Activated naive CD8-positive, alpha-beta T cell treated with anti-CD3 and anti-CD28 coated beads, Interleukin-2, amount 10 ng/mL, durations not matched to agents 7 days and 5 days (primary cell): Measurements from ENCODE around the gene MTMR3. TPM values are rescaled to one million over a fixed set of nuclear protein-coding genes. Genes with fewer than 3 reads are reported as not detected.

ENCODE experiments used
- ATAC-seq: fragments of 150-1000 bp; cut with Tn5 transposase; one replicate; pipeline ENCODE4 v1.10.0; 2021; ENCODE audit warnings: low read depth, moderate library complexity
- POLR2A ChIA-PET: fragments of 350-600 bp; sonication (Branson Sonifier 250); formaldehyde crosslinking; loops from one replicate; lab custom pipeline; 2021; ENCODE audit warnings: antibody characterized with exemption; lab: Charles Lee
- DNase-seq: peaks from one replicate; pipeline ENCODE4 v3.0.0; 2021
- H3K27ac Mint-ChIP-seq: one replicate; pipeline ENCODE4 v1.8.0; 2022; ENCODE audit warnings: mild to moderate bottlenecking, mixed read lengths
- H3K27me3 Mint-ChIP-seq: one replicate; pipeline ENCODE4 v1.8.0; 2022; ENCODE audit warnings: mild to moderate bottlenecking, moderate library complexity, mixed read lengths
- H3K36me3 Mint-ChIP-seq: one replicate; pipeline ENCODE4 v1.8.0; 2021; ENCODE audit warnings: mild to moderate bottlenecking, mixed read lengths
- H3K4me1 Mint-ChIP-seq: one replicate; pipeline ENCODE4 v1.8.0; 2021; ENCODE audit warnings: mixed read lengths
- H3K4me3 Mint-ChIP-seq: one replicate; pipeline ENCODE4 v1.8.0; 2022; ENCODE audit warnings: mild to moderate bottlenecking, moderate library complexity, mixed read lengths
- H3K9me3 Mint-ChIP-seq: one replicate; pipeline ENCODE4 v1.8.0; 2021; ENCODE audit warnings: mixed read lengths
- total RNA-seq, 2 experiments: library from RNA; stranded (reverse); gene quantifications; one replicate each; pipeline ENCODE4 v1.2.3, GENCODE V29; 2021

The MTMR3 gene
- total RNA-seq, 2 experiments from 2014 or later = 33.9 to 40.8 TPM

GRCh38 chr22:30009478-30009877 lies 126.5 kb downstream of the MTMR3 start:
- Mint-ChIP-seq H3K4me3 (no peak overlapping the region), H3K36me3 (peaks cover 5% of the 10 kb centered on the region), H3K9me3 (no peaks in the 10 kb centered on the region), H3K27me3 (no peaks in the 10 kb centered on the region), H3K27ac (no peak overlapping the region), H3K4me1 (peaks cover 9% of the 10 kb centered on the region)
- ATAC-seq (no peak), DNase-seq (no peak)
- POLR2A ChIA-PET = no interaction called here

DNA sequence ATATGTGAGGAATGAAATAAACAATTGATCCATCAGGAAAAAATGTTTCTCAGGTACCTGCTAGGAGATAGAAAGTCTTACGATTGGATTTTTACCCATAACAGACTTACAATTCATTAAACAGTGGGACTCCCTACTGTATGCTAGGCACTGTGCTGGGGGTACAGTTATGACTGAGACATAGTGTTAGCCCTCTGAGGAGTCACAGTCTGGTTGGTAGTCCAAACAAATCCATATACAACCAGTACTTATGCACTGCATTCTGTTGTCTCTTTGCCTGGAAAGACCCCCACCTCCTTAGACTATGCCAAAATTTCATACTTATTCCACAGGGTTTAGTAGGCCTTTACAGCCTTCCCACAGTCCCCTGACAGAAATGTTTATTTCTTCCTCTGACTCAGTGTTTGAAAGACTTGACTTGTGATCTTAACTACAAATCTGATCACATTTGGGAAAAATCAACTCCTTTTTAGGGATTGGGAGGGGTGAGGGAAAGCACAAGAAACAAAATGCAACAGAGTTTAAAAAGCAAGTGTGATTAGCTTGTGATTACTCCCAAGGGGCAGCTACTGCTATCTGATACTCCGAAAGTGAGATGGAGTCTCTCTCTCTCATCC lies 127.9 kb downstream of the MTMR3 start:
- Mint-ChIP-seq H3K4me3 (no peak overlapping the region), H3K4me1 (peaks cover 12% of the 10 kb centered on the region), H3K36me3 (peaks cover 13% of the 10 kb centered on the region), H3K27me3 (no peaks in the 10 kb centered on the region), H3K27ac (no peak overlapping the region), H3K9me3 (no peaks in the 10 kb centered on the region)
- ATAC-seq = no peak
- POLR2A ChIA-PET = no interaction called here
- DNase-seq = no peak

- ATAC-seq (no peak), DNase-seq (no peak)
- POLR2A ChIA-PET = no interaction called here
- Mint-ChIP-seq H3K9me3 (no peaks in the 10 kb centered on the region), H3K27me3 (no peaks in the 10 kb centered on the region), H3K4me3 (no peak overlapping the region), H3K4me1 (peaks cover 9% of the 10 kb centered on the region), H3K27ac (no peak overlapping the region), H3K36me3 (peaks cover 17% of the 10 kb centered on the region)
Measured at GRCh38 chr22:30013201-30013600, 130.2 kb downstream of the MTMR3 start.

- Mint-ChIP-seq H3K4me1 (peaks cover 6% of the 10 kb centered on the region), H3K36me3 (peaks cover 17% of the 10 kb centered on the region), H3K4me3 (no peak overlapping the region), H3K27me3 (no peaks in the 10 kb centered on the region), H3K9me3 (no peaks in the 10 kb centered on the region), H3K27ac (no peak overlapping the region)
- POLR2A ChIA-PET = no interaction called here
- DNase-seq = no peak
- ATAC-seq = no peak
Measured at GRCh38 chr22:30014244-30014643, 131.3 kb downstream of the MTMR3 start.

DNA sequence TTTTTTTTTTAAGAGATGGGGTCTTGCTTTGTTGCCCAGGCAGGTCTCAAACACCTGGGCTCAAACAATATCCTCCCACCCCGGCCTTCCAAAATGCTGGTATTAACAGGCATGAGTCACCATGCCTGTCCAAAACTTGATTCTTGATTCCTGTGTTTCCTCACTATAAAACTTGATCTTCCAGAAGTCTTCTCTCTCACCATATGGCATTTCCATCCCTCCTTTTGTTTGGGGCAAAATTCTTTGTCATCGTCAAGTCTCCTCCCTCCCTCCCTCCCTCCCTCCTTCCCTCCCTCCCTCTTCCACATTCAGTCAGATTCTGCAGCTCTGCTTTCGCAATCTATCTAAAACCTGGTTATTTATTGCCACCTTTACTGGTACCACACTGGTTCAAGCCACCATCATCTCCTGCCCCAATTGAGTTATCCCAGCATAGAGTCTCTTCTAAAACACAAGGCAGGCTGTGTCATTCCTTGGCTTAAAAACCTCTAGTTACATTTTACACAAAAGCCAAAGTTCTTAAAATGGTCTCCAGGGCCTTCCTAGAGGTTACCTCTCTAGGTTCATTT lies 132.3 kb downstream of the MTMR3 start:
- Mint-ChIP-seq H3K36me3 (peaks cover 17% of the 10 kb centered on the region), H3K27ac (no peak overlapping the region), H3K27me3 (no peaks in the 10 kb centered on the region), H3K4me1 (peaks cover 6% of the 10 kb centered on the region), H3K4me3 (no peak overlapping the region), H3K9me3 (no peaks in the 10 kb centered on the region)
- ATAC-seq (no peak), DNase-seq (no peak)
- POLR2A ChIA-PET = interaction anchor here (0.6 kb wide), 1 partner anchor 84 kb away, joined by 4 read pairs; no protein-coding TSS in a partner anchor

- peaks cover 22% of the 10 kb centered on the region for H3K36me3 Mint-ChIP-seq
- no peaks in the 10 kb centered on the region for H3K9me3 Mint-ChIP-seq
- ATAC-seq (no peak), DNase-seq (no peak)
- H3K4me1 Mint-ChIP-seq = peaks cover 6% of the 10 kb centered on the region
- POLR2A ChIA-PET = interaction anchor here (0.6 kb wide), 1 partner anchor 84 kb away, joined by 4 read pairs; no protein-coding TSS in a partner anchor
- H3K27ac Mint-ChIP-seq = no peak overlapping the region
- no peak overlapping the region for H3K4me3 Mint-ChIP-seq
- H3K27me3 Mint-ChIP-seq = no peaks in the 10 kb centered on the region
Measured at GRCh38 chr22:30015846-30016245, 132.9 kb downstream of the MTMR3 start.

DNA sequence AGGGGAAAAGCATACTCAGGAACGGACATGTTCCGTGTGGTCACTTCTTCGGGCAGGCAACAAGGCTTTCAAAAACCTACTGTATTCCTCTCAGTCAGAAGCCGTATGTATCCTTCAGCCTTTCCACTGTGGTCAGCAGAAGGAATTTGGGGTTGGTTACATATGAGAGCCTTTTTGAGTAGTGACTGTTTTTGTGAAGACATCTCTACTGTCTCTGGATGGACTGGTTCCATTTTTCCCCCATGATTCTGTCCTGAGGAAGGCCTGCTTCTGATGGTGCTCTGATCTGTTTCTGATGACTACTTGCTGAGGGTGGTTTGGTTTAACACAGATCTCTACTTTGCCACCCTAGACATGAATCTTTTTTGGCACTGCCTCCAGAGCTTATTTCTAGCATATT lies 133.6 kb downstream of the MTMR3 start:
- H3K4me3 Mint-ChIP-seq = no peak overlapping the region
- no peaks in the 10 kb centered on the region for H3K27me3 Mint-ChIP-seq
- H3K9me3 Mint-ChIP-seq = no peaks in the 10 kb centered on the region
- no peak for ATAC-seq
- peaks cover 23% of the 10 kb centered on the region for H3K36me3 Mint-ChIP-seq
- POLR2A ChIA-PET = no interaction called here
- H3K27ac Mint-ChIP-seq = no peak overlapping the region
- peaks cover 6% of the 10 kb centered on the region for H3K4me1 Mint-ChIP-seq
- DNase-seq = no peak

GRCh38 chr22:30017375-30018223 lies 134.6 kb downstream of the MTMR3 start:
- peaks cover 26% of the 10 kb centered on the region for H3K36me3 Mint-ChIP-seq
- no peak overlapping the region for H3K4me3 Mint-ChIP-seq
- DNase-seq (no peak), ATAC-seq (no peak)
- H3K4me1 Mint-ChIP-seq = peaks cover 6% of the 10 kb centered on the region
- POLR2A ChIA-PET = no interaction called here
- H3K9me3 Mint-ChIP-seq = no peaks in the 10 kb centered on the region
- H3K27ac Mint-ChIP-seq = no peak overlapping the region
- no peaks in the 10 kb centered on the region for H3K27me3 Mint-ChIP-seq

DNA sequence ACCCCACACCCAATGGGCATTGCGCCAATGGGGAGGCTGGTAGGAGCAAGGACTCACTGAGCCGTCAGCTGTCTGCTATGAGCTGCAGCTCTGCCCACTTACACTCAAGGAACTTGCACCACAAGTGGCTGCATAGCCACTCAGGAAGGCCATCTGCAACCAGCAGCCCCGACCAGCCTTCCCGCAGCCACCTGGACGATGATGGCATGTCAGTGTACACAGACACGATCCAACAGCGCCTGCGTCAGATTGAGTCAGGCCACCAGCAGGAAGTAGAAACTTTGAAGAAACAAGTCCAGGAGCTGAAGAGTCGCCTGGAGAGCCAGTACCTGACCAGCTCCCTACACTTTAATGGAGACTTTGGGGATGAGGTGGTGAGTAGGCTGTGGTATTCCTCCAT lies 137.5 kb downstream of the MTMR3 start:
- Mint-ChIP-seq H3K9me3 (no peaks in the 10 kb centered on the region), H3K36me3 (peaks cover 32% of the 10 kb centered on the region), H3K27me3 (no peaks in the 10 kb centered on the region), H3K4me3 (no peak overlapping the region), H3K4me1 (peaks cover 5% of the 10 kb centered on the region), H3K27ac (no peak overlapping the region)
- ATAC-seq (no peak), DNase-seq (no peak)
- POLR2A ChIA-PET = interaction anchor here (0.6 kb wide), 1 partner anchor 367 kb away, joined by 5 read pairs; no protein-coding TSS in a partner anchor

GRCh38 chr22:30021338-30021737 lies 138.4 kb downstream of the MTMR3 start:
- Mint-ChIP-seq H3K9me3 (no peaks in the 10 kb centered on the region), H3K27ac (no peak overlapping the region), H3K27me3 (no peaks in the 10 kb centered on the region), H3K36me3 (peaks cover 28% of the 10 kb centered on the region), H3K4me3 (no peak overlapping the region), H3K4me1 (peaks cover 2% of the 10 kb centered on the region)
- no peak for ATAC-seq
- POLR2A ChIA-PET = no interaction called here
- DNase-seq = no peak

DNA sequence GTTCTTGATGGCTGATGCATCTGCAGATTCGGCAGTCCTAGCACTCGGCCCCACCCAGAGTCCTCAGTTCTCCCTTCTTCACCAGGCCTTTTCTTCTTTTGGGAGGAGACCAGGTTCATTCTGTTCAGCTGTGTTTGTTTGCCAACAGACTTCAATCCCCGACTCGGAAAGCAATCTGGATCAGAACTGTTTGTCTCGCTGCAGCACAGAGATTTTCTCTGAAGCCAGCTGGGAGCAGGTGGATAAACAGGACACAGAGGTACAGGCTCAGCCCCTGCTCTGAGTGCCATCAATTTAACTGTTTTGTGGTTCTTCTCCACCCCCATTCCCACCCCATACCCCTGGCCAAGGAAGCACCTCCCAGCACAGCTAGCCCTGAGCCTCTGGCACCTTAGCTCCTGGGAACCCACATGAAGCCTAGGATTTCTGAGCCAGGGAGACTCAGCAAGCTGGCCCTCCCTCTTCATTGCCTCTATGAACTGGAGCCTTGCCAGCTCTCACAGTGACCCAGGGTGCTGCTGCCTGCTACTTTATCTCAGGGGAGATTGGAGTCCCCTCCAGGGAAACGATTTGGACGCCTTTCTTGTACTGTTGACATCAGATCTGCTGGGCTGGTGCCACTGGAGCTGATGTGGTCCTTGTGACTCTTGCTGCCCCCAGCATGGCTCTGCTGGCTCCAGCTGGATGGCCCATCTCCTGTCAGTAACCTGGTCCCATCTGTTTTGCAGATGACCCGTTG lies 139.1 kb downstream of the MTMR3 start:
- Mint-ChIP-seq H3K27ac (no peak overlapping the region), H3K36me3 (peaks cover 29% of the 10 kb centered on the region), H3K4me1 (peaks cover 5% of the 10 kb centered on the region), H3K4me3 (no peak overlapping the region), H3K27me3 (no peaks in the 10 kb centered on the region), H3K9me3 (no peaks in the 10 kb centered on the region)
- ATAC-seq (no peak), DNase-seq (no peak)
- POLR2A ChIA-PET = no interaction called here

DNA sequence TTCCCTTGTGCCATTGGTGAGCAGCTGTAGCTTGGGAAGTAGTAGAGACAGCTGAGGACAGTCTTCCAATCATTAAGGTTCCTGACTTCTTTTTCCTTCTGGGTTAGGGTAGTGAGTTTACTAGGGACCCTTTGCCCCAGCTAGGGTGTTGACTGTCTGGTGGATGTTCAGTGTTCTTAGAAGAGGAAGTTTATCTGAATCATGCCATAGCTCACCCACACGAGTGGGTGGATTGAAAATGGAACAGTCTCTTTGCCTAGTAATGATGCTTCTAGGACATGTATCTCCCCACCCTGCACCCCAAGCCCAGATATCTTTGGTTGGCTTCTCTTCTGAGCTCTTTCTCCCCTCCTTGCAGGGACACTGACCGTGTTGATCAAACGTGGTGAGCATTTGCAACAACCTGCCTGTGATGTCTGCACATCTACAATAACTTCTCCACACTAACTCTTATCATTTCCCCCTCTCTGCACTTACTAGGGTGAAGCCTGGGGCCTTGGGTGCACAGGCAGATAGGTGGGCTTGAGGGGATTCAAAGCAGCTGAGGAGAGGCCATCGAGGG lies 140.2 kb downstream of the MTMR3 start:
- H3K4me1 Mint-ChIP-seq = peaks cover 8% of the 10 kb centered on the region
- no peak overlapping the region for H3K4me3 Mint-ChIP-seq
- H3K27ac Mint-ChIP-seq = no peak overlapping the region
- DNase-seq (no peak), ATAC-seq (no peak)
- peaks cover 31% of the 10 kb centered on the region for H3K36me3 Mint-ChIP-seq
- H3K27me3 Mint-ChIP-seq = no peaks in the 10 kb centered on the region
- POLR2A ChIA-PET = interaction anchor here (0.7 kb wide), 1 partner anchor 339 kb away, joined by 3 read pairs; no protein-coding TSS in a partner anchor
- H3K9me3 Mint-ChIP-seq = no peaks in the 10 kb centered on the region

DNA sequence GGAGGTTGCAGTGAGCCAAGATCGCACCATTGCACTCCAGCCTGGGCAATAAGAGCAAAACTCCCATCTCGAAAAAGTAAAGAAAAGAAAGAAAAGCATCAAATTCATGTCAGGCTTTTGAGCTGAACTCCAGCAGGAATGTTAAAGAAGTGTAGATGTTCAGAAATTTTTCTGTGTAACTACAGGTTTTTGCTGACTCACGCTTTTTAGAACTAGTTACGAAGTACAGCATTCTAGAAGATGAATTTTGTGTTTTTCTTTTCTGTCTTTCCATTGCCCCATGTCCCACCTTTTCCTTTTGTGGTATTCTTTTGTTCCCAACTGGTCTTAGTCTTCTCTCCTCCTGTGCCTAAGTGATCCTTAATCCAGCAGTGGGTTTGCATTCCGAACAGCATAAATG lies 141.3 kb downstream of the MTMR3 start:
- no peak overlapping the region for H3K27ac Mint-ChIP-seq
- POLR2A ChIA-PET = interaction anchor here (0.6 kb wide), 1 partner anchor 15 kb away, joined by 4 read pairs; no protein-coding TSS in a partner anchor
- no peak overlapping the region for H3K4me3 Mint-ChIP-seq

More for the DNA sequence above, 141.3 kb downstream of the MTMR3 start:
- Mint-ChIP-seq H3K4me1 (peaks cover 8% of the 10 kb centered on the region), H3K36me3 (peaks cover 32% of the 10 kb centered on the region), H3K27me3 (no peaks in the 10 kb centered on the region), H3K9me3 (no peaks in the 10 kb centered on the region)
- no peak for ATAC-seq
- no peak for DNase-seq
